ENCODE results near the gene PLD2.
"Not testable (repeated sequence)": the region's sequence is repeated elsewhere in the genome, so short reads cannot be mapped to it uniquely, and the experiment has no call there.

PLD2 gene

GRCh38 chr17:4789951-4790704 is 16.8 kb upstream of the PLD2 start:
- peak; percentile 71 to 76 for DNase-seq (ENCODE audit: extremely low read depth in 1 of 2, low read depth in 1 of 2)

GRCh38 chr17:4790705-4791088 is 16.3 kb upstream of the PLD2 start:
- no peak for DNase-seq (ENCODE audit: extremely low read depth in 1 of 2, low read depth in 1 of 2)

GRCh38 chr17:4795168-4795567 is 11.8 kb upstream of the PLD2 start:
- DNase-seq (ENCODE audit: extremely low read depth in 1 of 2, low read depth in 1 of 2) = no peak

GRCh38 chr17:4796552-4796920 is 10.4 kb upstream of the PLD2 start:
- DNase-seq (ENCODE audit: extremely low read depth in 1 of 2, low read depth in 1 of 2) = no peak

GRCh38 chr17:4800462-4801196 is 6.3 kb upstream of the PLD2 start:
- DNase-seq (ENCODE audit: extremely low read depth in 1 of 2, low read depth in 1 of 2) = no peak

GRCh38 chr17:4802228-4802627 is 4.7 kb upstream of the PLD2 start, which contains the start of gene C17orf114:
TSS of gene C17orf114 (minus strand) at chr17:4802328.
- DNase-seq (ENCODE audit: extremely low read depth in 1 of 2, low read depth in 1 of 2) = no peak

- DNase-seq (ENCODE audit: extremely low read depth in 1 of 2, low read depth in 1 of 2) = no peak
These were observed 536 bp upstream of the PLD2 start for GRCh38 chr17:4806456-4806776.

GRCh38 chr17:4807605-4808377 is 839 bp downstream of the PLD2 start:
- no peak for DNase-seq (ENCODE audit: extremely low read depth in 1 of 2, low read depth in 1 of 2)

- no peak for DNase-seq (ENCODE audit: extremely low read depth in 1 of 2, low read depth in 1 of 2)
These were observed 1.4 kb downstream of the PLD2 start for GRCh38 chr17:4808378-4808767.

GRCh38 chr17:4810696-4811290 is 3.8 kb downstream of the PLD2 start:
- DNase-seq (ENCODE audit: extremely low read depth in 1 of 2, low read depth in 1 of 2) = no peak

GRCh38 chr17:4811471-4811870 is 4.5 kb downstream of the PLD2 start:
- DNase-seq (ENCODE audit: extremely low read depth in 1 of 2, low read depth in 1 of 2) = no peak

GRCh38 chr17:4812690-4813089 is 5.7 kb downstream of the PLD2 start:
- no peak for DNase-seq (ENCODE audit: extremely low read depth in 1 of 2, low read depth in 1 of 2)

GRCh38 chr17:4815043-4815675 is 8.2 kb downstream of the PLD2 start:
- no peak for DNase-seq (ENCODE audit: extremely low read depth in 1 of 2, low read depth in 1 of 2)

- no peak for DNase-seq (ENCODE audit: extremely low read depth in 1 of 2, low read depth in 1 of 2)
These were observed 9.9 kb downstream of the PLD2 start for GRCh38 chr17:4816826-4817225.

- no peak for DNase-seq (ENCODE audit: extremely low read depth in 1 of 2, low read depth in 1 of 2)
These were observed 11.3 kb downstream of the PLD2 start for GRCh38 chr17:4818276-4818675.

- DNase-seq (ENCODE audit: extremely low read depth in 1 of 2, low read depth in 1 of 2) = no peak
These were observed 15.9 kb downstream of the PLD2 start for GRCh38 chr17:4822835-4823234.

- no peak for DNase-seq (ENCODE audit: extremely low read depth in 1 of 2, low read depth in 1 of 2)
These were observed 16.6 kb downstream of the PLD2 start for GRCh38 chr17:4823373-4824089.

- DNase-seq (ENCODE audit: extremely low read depth in 1 of 2, low read depth in 1 of 2) = no peak
These were observed 20.4 kb downstream of the PLD2 start for GRCh38 chr17:4827399-4827798.

GRCh38 chr17:4832829-4833177 is 25.9 kb downstream of the PLD2 start:
- not testable (repeated sequence) for DNase-seq (ENCODE audit: extremely low read depth in 1 of 2, low read depth in 1 of 2)

GRCh38 chr17:4833178-4833940 is 26.4 kb downstream of the PLD2 start, which contains the start of gene MINK1:
TSS of gene MINK1 (plus strand) at chr17:4833340. CDS start at chr17:4833584, 244 bp downstream.
- DNase-seq (ENCODE audit: extremely low read depth in 1 of 2, low read depth in 1 of 2) = peak; percentile 77 to 83
